HG03520 (cell line): ENCODE results near the gene KIAA1958.

Experiments used
- ATAC-seq: cut with Tn5 transposase; IDR thresholded peaks from one replicate; pipeline ENCODE4 v1.9.1; 2021; ENCODE audit warnings: mild to moderate bottlenecking, moderate library complexity; ENCODE audit not compliant: unreplicated experiment

KIAA1958 gene

GRCh38 chr9:112527959-112528358, 41.3 kb downstream of the KIAA1958 start:
- no peak for ATAC-seq

- no peak for ATAC-seq
Observed at GRCh38 chr9:112529316-112529715, 42.7 kb downstream of the KIAA1958 start.

DNA sequence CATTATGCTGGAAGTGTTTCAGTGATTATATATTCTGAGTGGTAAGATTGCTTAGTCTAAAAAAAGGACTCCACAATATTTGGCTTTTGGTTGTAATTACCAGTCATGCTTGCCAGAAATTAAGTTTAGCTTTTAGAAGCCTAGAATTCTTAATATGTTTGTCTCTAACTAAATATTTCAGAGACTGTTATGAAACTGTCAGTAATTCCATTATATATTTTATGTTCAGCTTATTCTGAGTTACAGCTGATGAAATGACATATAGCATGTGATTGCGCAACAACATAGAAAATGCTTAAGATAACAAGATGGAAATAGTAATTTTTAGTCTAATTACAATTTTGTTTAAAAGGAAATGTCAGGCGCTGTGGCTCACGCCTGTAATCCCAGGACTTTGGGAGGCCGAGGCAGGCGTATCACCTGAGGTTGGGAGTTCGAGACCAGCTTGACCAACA, 44.2 kb downstream of the KIAA1958 start:
- no peak for ATAC-seq

- no peak for ATAC-seq
Observed at GRCh38 chr9:112531666-112532282, 45.1 kb downstream of the KIAA1958 start.

DNA sequence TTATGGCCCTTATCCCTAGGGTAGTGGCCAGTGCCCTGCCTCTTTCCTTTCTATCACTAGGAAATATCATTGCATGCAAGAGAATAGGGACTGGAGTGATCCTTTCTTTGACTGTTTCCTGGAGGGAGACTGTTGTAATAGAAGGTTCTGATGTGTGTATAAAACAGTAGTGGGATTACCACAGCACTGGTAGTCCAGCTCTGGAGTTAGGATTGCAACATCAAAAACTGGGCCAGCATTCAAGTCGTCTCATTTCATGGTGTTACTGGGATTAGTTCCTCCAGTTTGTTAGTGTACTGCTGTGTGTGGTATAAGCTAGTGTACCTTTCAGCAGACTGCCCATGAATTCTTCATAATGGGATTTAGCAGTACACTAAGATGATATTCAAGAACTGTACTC, 45.8 kb downstream of the KIAA1958 start:
- ATAC-seq, result no peak

- ATAC-seq, result no peak
Observed at GRCh38 chr9:112533660-112534059, 47.0 kb downstream of the KIAA1958 start.

DNA sequence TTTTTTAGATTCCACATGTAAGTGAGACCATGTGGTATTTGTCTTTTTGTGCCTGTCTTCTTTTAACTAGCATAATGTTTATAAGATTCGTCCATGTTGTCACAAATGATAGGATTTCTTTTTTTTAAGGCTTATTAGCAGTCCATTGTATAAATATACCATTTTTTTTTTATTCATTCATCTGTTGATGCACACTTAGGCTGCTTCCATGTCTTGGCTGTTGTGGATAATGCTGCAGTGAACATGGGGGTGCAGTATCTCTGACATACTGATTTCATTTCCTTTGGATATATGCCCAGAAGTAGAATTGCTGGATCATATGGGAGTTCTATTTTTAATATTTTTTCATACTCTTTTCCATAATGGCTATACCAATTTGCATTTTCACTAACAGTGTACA, 48.7 kb downstream of the KIAA1958 start:
- ATAC-seq, result no peak

DNA sequence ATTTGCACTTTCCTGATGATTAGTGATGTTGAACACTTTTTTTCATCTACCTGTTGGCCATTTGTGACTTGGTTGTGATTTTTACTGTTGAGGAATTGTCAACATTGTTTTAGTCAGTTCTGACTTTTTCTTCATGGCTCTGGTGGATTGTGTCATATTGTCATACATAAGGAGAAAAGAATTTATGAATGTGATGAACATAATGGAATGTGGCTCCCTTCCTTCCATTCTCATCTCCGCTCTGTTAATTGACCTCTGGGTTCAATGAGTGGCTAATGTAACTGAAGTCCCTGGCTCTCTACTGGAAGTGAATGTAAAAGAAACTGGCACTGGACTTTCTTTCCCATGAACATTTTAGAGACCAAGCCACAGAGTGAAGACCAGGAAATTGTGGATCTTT, 49.2 kb downstream of the KIAA1958 start:
- ATAC-seq, result no peak

GRCh38 chr9:112537561-112537960, 50.9 kb downstream of the KIAA1958 start:
- no peak for ATAC-seq

DNA sequence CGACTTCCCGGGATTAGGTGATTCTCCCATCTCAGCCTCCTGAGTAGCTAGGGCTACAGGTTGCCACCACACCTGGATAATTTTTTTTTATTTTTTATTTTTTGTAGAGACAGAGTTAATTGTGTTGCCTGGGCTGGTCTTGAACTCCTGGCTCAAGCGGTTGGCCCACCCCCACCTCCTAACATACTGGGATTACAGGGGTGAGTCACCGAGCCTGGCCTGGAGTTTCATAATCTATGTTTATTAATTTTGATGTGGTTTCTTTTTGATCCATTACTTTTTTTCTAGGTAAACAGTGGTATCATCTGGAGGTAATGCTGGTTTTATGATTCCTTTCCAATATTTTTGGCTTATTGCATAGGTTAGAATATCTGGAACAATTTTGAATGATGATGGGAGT, 54.2 kb downstream of the KIAA1958 start:
- no peak for ATAC-seq

DNA sequence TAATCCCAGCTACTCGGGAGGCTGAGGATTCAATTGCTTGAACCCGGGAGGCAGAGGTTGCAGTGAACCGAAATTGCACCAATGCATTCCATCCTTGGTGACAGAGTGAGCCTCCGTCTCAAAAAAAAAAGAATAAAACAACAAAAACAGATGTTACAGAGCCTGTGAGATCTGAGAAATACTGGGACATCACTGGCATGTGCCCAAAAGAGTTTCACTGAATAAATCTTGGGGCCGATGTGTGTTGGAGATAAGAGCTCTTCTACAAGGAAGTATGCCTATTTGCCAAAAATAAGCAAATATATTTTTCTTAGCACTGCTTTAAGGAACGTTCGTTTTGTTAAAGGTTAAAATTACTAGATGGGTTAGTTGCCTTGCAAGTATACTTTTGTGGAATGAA, 55.1 kb downstream of the KIAA1958 start:
- ATAC-seq, result no peak

GRCh38 chr9:112542593-112543292, 56.1 kb downstream of the KIAA1958 start:
- no peak for ATAC-seq

GRCh38 chr9:112544477-112544876, 57.9 kb downstream of the KIAA1958 start:
- no peak for ATAC-seq

DNA sequence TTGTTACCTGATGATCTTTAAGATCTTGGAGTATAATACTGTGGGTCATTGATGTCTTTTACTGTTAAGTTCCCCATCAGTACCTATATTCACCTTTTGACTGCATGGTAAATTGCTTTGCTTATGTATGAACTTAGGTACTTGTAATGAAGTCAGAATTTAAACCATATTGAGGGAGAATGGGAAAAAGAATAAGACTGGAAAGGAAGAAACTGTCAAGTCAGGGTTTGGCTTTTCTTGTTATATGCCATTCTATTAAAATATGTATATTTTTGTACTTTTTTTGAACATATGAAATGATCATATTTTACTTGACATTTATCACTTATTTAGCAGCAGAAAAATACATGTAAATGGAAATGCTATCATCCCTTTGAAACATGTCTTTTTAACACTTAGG, 58.6 kb downstream of the KIAA1958 start:
- ATAC-seq, result no peak

DNA sequence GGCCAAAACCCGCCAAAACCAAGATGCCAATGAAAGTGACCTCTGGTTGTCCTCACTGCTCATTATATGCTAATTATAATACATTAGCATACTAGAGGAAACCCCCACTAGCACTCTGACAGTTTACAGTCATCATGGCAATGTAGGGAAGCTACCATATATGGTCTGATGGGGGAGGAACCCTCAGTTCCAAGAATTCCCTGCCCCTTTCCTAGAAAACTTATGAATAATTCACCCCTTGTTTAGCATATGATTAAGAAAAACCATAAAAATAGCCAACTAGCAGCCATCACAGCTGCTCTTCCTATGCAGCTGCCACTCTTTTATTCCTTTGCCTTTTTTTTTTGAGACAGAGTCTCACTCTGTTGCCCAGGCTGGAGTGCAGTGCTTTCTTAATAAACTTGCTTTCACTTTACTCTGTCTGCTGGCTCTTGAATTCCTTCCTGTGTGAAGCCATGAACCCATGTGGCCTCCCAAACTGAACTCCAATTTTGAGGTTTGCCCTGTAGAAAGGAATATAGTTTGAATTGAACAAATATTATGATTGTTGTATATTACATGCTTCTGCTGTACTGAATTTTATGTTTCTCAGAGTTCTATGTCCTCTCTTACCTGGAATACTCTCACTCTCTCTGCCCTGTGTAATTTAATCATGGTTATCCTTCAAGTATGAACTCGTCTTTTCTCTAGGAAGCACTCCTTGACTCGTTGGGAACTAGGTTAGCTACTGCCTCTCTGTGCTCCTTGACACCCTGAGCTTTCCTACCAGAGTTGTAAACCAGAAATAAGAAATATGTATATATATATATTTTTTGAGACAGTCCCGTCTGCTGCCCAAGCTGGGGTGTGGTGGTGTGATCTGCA, 59.8 kb downstream of the KIAA1958 start:
- ATAC-seq, result no peak

GRCh38 chr9:112548051-112548440, 61.4 kb downstream of the KIAA1958 start:
- no peak for ATAC-seq

DNA sequence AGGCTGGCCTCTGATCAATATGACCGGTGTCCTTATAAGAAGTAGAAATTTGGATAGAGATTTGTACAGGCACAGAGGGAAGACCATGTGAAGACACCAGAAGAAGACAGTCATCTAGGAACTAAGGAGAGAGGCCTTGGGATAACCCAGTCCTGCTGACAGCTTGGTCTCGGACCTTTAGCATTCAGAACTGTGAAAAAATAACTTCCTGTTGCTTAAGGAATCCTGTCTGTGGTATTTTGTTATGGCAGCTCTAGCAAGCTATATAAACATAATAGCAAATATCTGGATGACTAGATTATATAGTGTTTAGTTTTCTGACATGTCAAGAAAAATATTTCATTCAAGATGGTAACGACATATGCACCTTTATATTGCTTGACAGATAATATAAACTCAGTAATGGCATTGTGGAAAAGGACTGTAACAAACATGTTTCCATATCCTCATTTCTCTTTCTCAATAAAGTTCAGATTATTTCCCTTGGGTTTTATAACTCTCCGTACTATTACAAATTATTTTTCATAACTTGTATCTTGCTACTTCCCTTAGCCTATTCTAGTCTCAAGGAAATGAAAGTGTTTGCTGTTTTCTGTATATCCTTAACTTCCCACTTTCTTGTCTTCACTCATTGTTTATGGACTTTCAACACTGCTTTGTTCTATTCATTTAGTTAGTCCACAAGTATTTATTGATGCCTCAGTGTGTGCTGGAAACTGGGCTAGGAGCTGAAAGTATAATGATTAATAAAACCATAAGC, 62.4 kb downstream of the KIAA1958 start:
- no peak for ATAC-seq

GRCh38 chr9:112550531-112550930, 63.9 kb downstream of the KIAA1958 start:
- ATAC-seq, result no peak

- no peak for ATAC-seq
Observed at GRCh38 chr9:112551641-112552040, 65.0 kb downstream of the KIAA1958 start.

- ATAC-seq, result no peak
Observed at GRCh38 chr9:112552229-112553056, 65.8 kb downstream of the KIAA1958 start.
